PC-3 (cell line): ENCODE results near the gene CHI3L1. TPM values are rescaled to one million over a fixed set of nuclear protein-coding genes. Genes with fewer than 3 reads are reported as not detected.

Experiments used
- ATAC-seq: fragments of 200-7000 bp; cut with Tn5 transposase; 2 replicates; pipeline ENCODE4 v1.9.1; 2020; ENCODE audit warnings: mild to moderate bottlenecking, moderate library complexity
- BruUV-seq: library from RNA; stranded (reverse); fragments of 400-500 nt; replicated peaks from 2 replicates; lab custom pipeline; 2021; lab: Mats Ljungman, UMichigan
- CTCF ChIA-PET: fragments of 300-600 bp; sonication (Branson Sonifier 250); formaldehyde crosslinking; loops from one replicate; lab custom pipeline; 2022; ENCODE audit warnings: antibody characterized with exemption; lab: Charles Lee
- POLR2A ChIA-PET: fragments of 300-600 bp; sonication (Branson Sonifier 250); formaldehyde crosslinking; loops from one replicate; lab custom pipeline; 2022; ENCODE audit warnings: antibody characterized with exemption; ENCODE audit not compliant: unreplicated experiment; lab: Charles Lee
- DNase-seq: peaks from one replicate; pipeline ENCODE4 v3.0.0-alpha.2; 2015
- H2AFZ ChIP-seq: fragments of 300-600 bp; sonication (generic); 2 replicates; pipeline ENCODE4 v1.6.0; 2016; ENCODE audit warnings: antibody characterized with exemption, low read length
- H3F3A ChIP-seq: fragments of 300-600 bp; sonication (generic); one replicate; pipeline ENCODE4 v1.6.0; 2017; ENCODE audit warnings: antibody characterized with exemption, low read length, control low read depth, mild to moderate bottlenecking; ENCODE audit not compliant: unreplicated experiment
- H3K27ac ChIP-seq: fragments of 300-600 bp; sonication (generic); 2 replicates; pipeline ENCODE4 v1.5.1; 2016; ENCODE audit warnings: mild to moderate bottlenecking, low read length
- H3K27me3 ChIP-seq: fragments of 300-600 bp; sonication (generic); 2 replicates; pipeline ENCODE4 v1.6.1; 2016; ENCODE audit warnings: low read length, mixed read lengths
- H3K36me3 ChIP-seq: fragments of 300-600 bp; sonication (generic); 2 replicates; pipeline ENCODE4 v1.6.1; 2016; ENCODE audit warnings: low read depth, mixed run types, low read length, mixed read lengths
- H3K4me1 ChIP-seq: fragments of 300-600 bp; sonication (generic); 2 replicates; pipeline ENCODE4 v1.5.1; 2016; ENCODE audit warnings: low read length; ENCODE audit not compliant: insufficient read depth
- H3K4me2 ChIP-seq: fragments of 300-600 bp; sonication (generic); 2 replicates; pipeline ENCODE4 v1.6.0; 2016; ENCODE audit warnings: low read length
- H3K4me3 ChIP-seq: fragments of 300-600 bp; sonication (generic); 2 replicates; pipeline ENCODE4 v1.5.1; 2016; ENCODE audit warnings: mild to moderate bottlenecking, low read length, mixed read lengths
- H3K79me2 ChIP-seq: fragments of 300-600 bp; sonication (generic); 2 replicates; pipeline ENCODE4 v1.6.1; 2017; ENCODE audit warnings: low read length, mixed read lengths
- H3K9ac ChIP-seq: fragments of 300-600 bp; sonication (generic); 2 replicates; pipeline ENCODE4 v1.6.0; 2016; ENCODE audit warnings: mild to moderate bottlenecking, low read length
- H3K9me2 ChIP-seq: fragments of 300-600 bp; sonication (generic); replicated peaks from 2 replicates; pipeline ENCODE4 v1.6.1; 2016; ENCODE audit warnings: mixed run types, low read length, mixed read lengths
- H3K9me3 ChIP-seq: fragments of 300-600 bp; sonication (generic); 2 replicates; pipeline ENCODE4 v1.6.1; 2016; ENCODE audit warnings: low read length, mixed read lengths
- H4K20me1 ChIP-seq: fragments of 300-600 bp; sonication (generic); 2 replicates; pipeline ENCODE4 v1.6.1; 2016; ENCODE audit warnings: low read length, mixed read lengths
- CTCF ChIP-seq: fragments of 300-600 bp; sonication (generic); conservative IDR thresholded peaks from 2 replicates; pipeline ENCODE4 v1.5.1; 2017; ENCODE audit warnings: antibody characterized with exemption, low read depth, mild to moderate bottlenecking, low read length
- EZH2 ChIP-seq: fragments of 300-600 bp; sonication (generic); IDR thresholded peaks from one replicate; pipeline ENCODE4 v1.6.1; 2017; ENCODE audit warnings: antibody characterized with exemption, mild to moderate bottlenecking, low read length; ENCODE audit not compliant: unreplicated experiment
- EZH2phosphoT487 ChIP-seq: fragments of 300-600 bp; sonication (generic); IDR thresholded peaks from 2 replicates; pipeline ENCODE4 v1.6.1; 2018; ENCODE audit warnings: mild to moderate bottlenecking, antibody characterized with exemption, low read length, borderline replicate concordance
- intact Hi-C: fragments of 100-400 bp; cut with micrococcal nuclease; formaldehyde crosslinking; loops from 2 replicates; pipeline ENCODE4 v1.9.0; 2023
- total RNA-seq: library from RNA; depleted of rRNA; stranded (reverse); fragments of >200 nt; gene quantifications from 2 replicates; pipeline ENCODE4 v1.2.3, GENCODE V29; 2014

CHI3L1 gene
- total RNA-seq, 1 experiment from 2014 or later, result not detected

DNA sequence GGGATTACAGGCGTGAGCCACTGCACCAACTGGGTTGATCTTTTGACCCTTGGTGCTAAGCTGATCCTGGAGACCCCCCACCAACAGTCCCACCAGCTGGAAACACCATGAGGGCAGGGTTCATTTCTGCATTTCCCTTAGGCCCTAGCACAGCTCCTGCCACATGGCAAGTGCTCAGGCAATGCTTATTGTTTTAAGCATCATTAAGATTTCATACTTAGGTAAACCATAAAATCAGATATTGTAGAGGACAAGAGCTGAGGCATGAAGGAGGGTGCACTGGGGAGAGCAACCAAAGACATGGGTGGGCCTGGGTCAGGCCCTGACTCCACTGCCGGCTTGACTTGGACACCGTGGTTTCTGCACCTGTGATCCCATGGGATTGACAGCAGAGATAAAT is 25.3 kb upstream of the CHI3L1 start:
- Histone ChIP-seq H3K4me2 (no peak overlapping the region), H3K36me3 (no peaks in the 10 kb centered on the region), H4K20me1 (no peaks in the 10 kb centered on the region), H3K9ac (no peak overlapping the region), H3K9me2 (no peaks in the 10 kb centered on the region), H3K27ac (no peak overlapping the region), H3K27me3 (peaks cover 23% of the 10 kb centered on the region; the same call in 1 of the 2 replicates), H3K9me3 (no peaks in the 10 kb centered on the region), H3K79me2 (no peaks in the 10 kb centered on the region), H2AFZ (no peak overlapping the region), H3K4me1 (no peaks in the 10 kb centered on the region), H3K4me3 (no peak overlapping the region), H3F3A (no peaks in the 10 kb centered on the region)
- BruUV-seq, result no TSS peak
- ATAC-seq (no peak), DNase-seq (no peak)
- CTCF ChIA-PET, result interaction anchor here (0.6 kb wide), 1 partner anchor 86 kb away, joined by 3 read pairs; no protein-coding TSS in a partner anchor
- intact Hi-C loops, result no loop called here
- POLR2A ChIA-PET, result no interaction called here
- TF ChIP-seq CTCF, result no peak
- no peak for TF ChIP-seq EZH2phosphoT487
- no peak for TF ChIP-seq EZH2

DNA sequence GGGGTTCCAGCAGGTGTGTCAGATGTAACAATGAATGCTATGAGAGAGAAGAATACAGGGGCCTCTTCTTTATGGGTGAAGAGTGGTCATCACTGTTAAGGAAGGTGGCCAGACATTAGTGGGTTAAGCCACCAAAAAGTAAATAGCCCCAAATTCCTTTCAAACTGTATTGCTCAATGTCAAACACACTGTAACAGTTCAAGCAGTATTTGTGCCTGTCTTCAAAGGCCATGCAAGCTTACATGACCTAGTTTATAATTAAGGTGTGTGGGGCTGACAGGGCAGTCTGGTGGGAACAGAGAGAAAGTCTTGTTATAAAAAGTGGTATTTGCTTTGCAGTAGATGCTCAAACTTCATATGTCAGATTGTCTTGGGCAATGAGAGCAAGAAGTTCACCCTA is 24.5 kb upstream of the CHI3L1 start:
- DNase-seq (no peak), ATAC-seq (no peak)
- intact Hi-C loops, result no loop called here
- H3K36me3 ChIP-seq, result no peaks in the 10 kb centered on the region
- no peaks in the 10 kb centered on the region for H3K9me3 ChIP-seq
- no TSS peak for BruUV-seq
- H3K27ac ChIP-seq, result no peak overlapping the region
- POLR2A ChIA-PET, result no interaction called here
- H3K79me2 ChIP-seq, result no peaks in the 10 kb centered on the region
- TF ChIP-seq CTCF (no peak), EZH2 (no peak), EZH2phosphoT487 (no peak)
- H3K9me2 ChIP-seq, result no peaks in the 10 kb centered on the region
- H3K9ac ChIP-seq, result no peak overlapping the region
- no peaks in the 10 kb centered on the region for H3K4me1 ChIP-seq
- H3K4me3 ChIP-seq, result no peak overlapping the region
- no peaks in the 10 kb centered on the region for H4K20me1 ChIP-seq
- H2AFZ ChIP-seq, result no peak overlapping the region
- peaks cover 23% of the 10 kb centered on the region; the same call in 1 of the 2 replicates for H3K27me3 ChIP-seq
- CTCF ChIA-PET, result interaction anchor here (0.6 kb wide), 1 partner anchor 85 kb away, joined by 3 read pairs; no protein-coding TSS in a partner anchor
- H3K4me2 ChIP-seq, result no peak overlapping the region
- H3F3A ChIP-seq, result no peaks in the 10 kb centered on the region

GRCh38 chr1:203210350-203210749 is 23.8 kb upstream of the CHI3L1 start:
- H3K4me2 ChIP-seq, result no peak overlapping the region
- ATAC-seq (no peak), DNase-seq (no peak)
- no peak overlapping the region for H3K4me3 ChIP-seq
- H4K20me1 ChIP-seq, result no peaks in the 10 kb centered on the region
- CTCF ChIA-PET, result no interaction called here
- no peak overlapping the region for H2AFZ ChIP-seq
- no peaks in the 10 kb centered on the region for H3K36me3 ChIP-seq
- intact Hi-C loops, result no loop called here
- H3K27me3 ChIP-seq, result peaks cover 23% of the 10 kb centered on the region; the same call in 1 of the 2 replicates
- POLR2A ChIA-PET, result no interaction called here
- no TSS peak for BruUV-seq
- no peaks in the 10 kb centered on the region for H3K79me2 ChIP-seq
- H3K9me2 ChIP-seq, result no peaks in the 10 kb centered on the region
- H3K27ac ChIP-seq, result no peak overlapping the region
- H3F3A ChIP-seq, result no peaks in the 10 kb centered on the region
- no peak overlapping the region for H3K9ac ChIP-seq
- TF ChIP-seq CTCF, result no peak
- TF ChIP-seq EZH2, result no peak
- TF ChIP-seq EZH2phosphoT487, result no peak
- H3K4me1 ChIP-seq, result no peaks in the 10 kb centered on the region
- no peaks in the 10 kb centered on the region for H3K9me3 ChIP-seq
